Endothelial cell of umbilical vein (primary cell): Measurements from ENCODE around the gene ATP9B. TPM values are rescaled to one million over a fixed set of nuclear protein-coding genes. Genes with fewer than 3 reads are reported as not detected.
"Not testable (repeated sequence)": the region's sequence is repeated elsewhere in the genome, so short reads cannot be mapped to it uniquely, and the experiment has no call there.

Source experiments
- BruUV-seq: library from RNA; stranded (reverse); fragments of 400-500 nt; replicated peaks from 2 replicates; lab custom pipeline; 2021; lab: Mats Ljungman, UMichigan
- CTCF ChIA-PET: fragments of 300-600, 350-600 bp; sonication (Branson Sonifier 250); formaldehyde crosslinking; loops from one replicate; lab custom pipeline; 2021; ENCODE audit warnings: antibody characterized with exemption, inconsistent platforms; lab: Charles Lee
- POLR2A ChIA-PET: fragments of 300-600, 350-600 bp; sonication (Branson Sonifier 250); formaldehyde crosslinking; loops from one replicate; lab custom pipeline; 2021; ENCODE audit warnings: antibody characterized with exemption, inconsistent platforms; lab: Charles Lee
- DNase-seq: peaks from one replicate; pipeline ENCODE4 v3.0.0-alpha.2; 2011; ENCODE audit warnings: low read depth, low spot score
- FAIRE-seq: peaks from 2 replicates; lab custom pipeline; 2011; peaks lifted over from hg19 to GRCh38; lab: Jason Lieb, UNC
- H2AFZ ChIP-seq: 2 replicates; pipeline ENCODE4 v1.6.0; 2012; ENCODE audit warnings: low read depth, low read length, control low read depth, inconsistent platforms
- H3K27ac ChIP-seq: 2 replicates; pipeline ENCODE4 v1.5.1; 2011; ENCODE audit warnings: low read depth, mild to moderate bottlenecking, control low read depth, low read length, moderate library complexity; ENCODE audit not compliant: insufficient read depth
- H3K27me3 ChIP-seq, 2 experiments: 2 replicates each; pipeline versions ENCODE4 v1.6.0 to v1.6.1; 2011; ENCODE audit warnings: low read length in 2 of 2, mixed read lengths in 1 of 2; ENCODE audit not compliant: control insufficient read depth in 2 of 2, insufficient read depth in 2 of 2
- H3K36me3 ChIP-seq, 2 experiments: 2 replicates in 1 of 2; 3 replicates in 1 of 2; pipeline ENCODE4 v1.5.1; 2011; ENCODE audit warnings: low read length in 2 of 2, mild to moderate bottlenecking in 1 of 2, moderate library complexity in 1 of 2; ENCODE audit not compliant: control insufficient read depth in 2 of 2, insufficient read depth in 2 of 2; ENCODE audit errors: extremely low read depth in 1 of 2
- H3K4me1 ChIP-seq: 3 replicates; pipeline ENCODE4 v1.5.1; 2011; ENCODE audit warnings: mild to moderate bottlenecking, low read length; ENCODE audit not compliant: control insufficient read depth, insufficient read depth; ENCODE audit errors: extremely low read depth
- H3K4me2 ChIP-seq: 2 replicates; pipeline ENCODE4 v1.6.1; 2011; ENCODE audit warnings: low read length, control low read depth, mixed read lengths; ENCODE audit not compliant: insufficient read depth
- H3K4me3 ChIP-seq, 3 experiments: fragments of 200-600 bp in 1 of 3; sonication (generic), shearing (Covaris generic) in 1 of 3; replicated peaks in 1 of 3; 2 replicates each; pipeline ENCODE4 v1.5.1; 2011 to 2016; ENCODE audit warnings: control low read depth in 3 of 3, low read length in 3 of 3, mild to moderate bottlenecking in 2 of 3, inconsistent platforms in 1 of 3, low read depth in 1 of 3, moderate library complexity in 1 of 3; ENCODE audit not compliant: insufficient read depth in 1 of 3
- H3K79me2 ChIP-seq: 2 replicates; pipeline ENCODE4 v1.6.0; 2012; ENCODE audit warnings: low read length, inconsistent platforms; ENCODE audit not compliant: control insufficient read depth, insufficient read depth
- H3K9ac ChIP-seq: replicated peaks from 2 replicates; pipeline ENCODE3; 2011; ENCODE audit warnings: low read length, control low read depth; ENCODE audit not compliant: insufficient read depth; ENCODE audit errors: extremely low read depth
- H3K9me1 ChIP-seq: replicated peaks from 3 replicates; pipeline ENCODE4 v1.6.0; 2011; ENCODE audit warnings: mild to moderate bottlenecking, low read length; ENCODE audit not compliant: control insufficient read depth, insufficient read depth; ENCODE audit errors: extremely low read depth
- H3K9me3 ChIP-seq: replicated peaks from 2 replicates; pipeline ENCODE4 v1.5.1; 2012; ENCODE audit warnings: low read length, inconsistent platforms; ENCODE audit not compliant: control insufficient read depth, insufficient read depth
- H4K20me1 ChIP-seq: replicated peaks from 2 replicates; pipeline ENCODE3; 2011; ENCODE audit warnings: mild to moderate bottlenecking, low read length; ENCODE audit not compliant: control insufficient read depth, insufficient read depth; ENCODE audit errors: extremely low read depth
- CTCF ChIP-seq, 2 donors: IDR thresholded peaks; 1 replicate in 1 of 2; 2 replicates in 1 of 2; pipeline ENCODE4 v1.5.1; 2011; ENCODE audit warnings: low read length in 2 of 2, mild to moderate bottlenecking in 2 of 2, moderate library complexity in 2 of 2, control low read depth in 1 of 2, inconsistent platforms in 1 of 2, low read depth in 1 of 2; ENCODE audit not compliant: insufficient read depth in 1 of 2; ENCODE audit errors: extremely low read depth in 1 of 2
- EZH2 ChIP-seq: IDR thresholded peaks from 2 replicates; pipeline ENCODE4 v1.6.1; 2012; ENCODE audit warnings: borderline replicate concordance, low read depth, mild to moderate bottlenecking, moderate library complexity, low read length, inconsistent platforms; ENCODE audit not compliant: severe bottlenecking
- FOS ChIP-seq: IDR thresholded peaks from 2 replicates; pipeline ENCODE4 v1.6.1; 2011; ENCODE audit warnings: mild to moderate bottlenecking, low read length, moderate library complexity, borderline replicate concordance; ENCODE audit not compliant: insufficient read depth
- GATA2 ChIP-seq: IDR thresholded peaks from 2 replicates; pipeline ENCODE4 v1.7.0; 2011; ENCODE audit warnings: low read depth, mild to moderate bottlenecking, moderate library complexity, mixed read lengths, low read length; ENCODE audit not compliant: insufficient read length, insufficient read depth
- JUN ChIP-seq: IDR thresholded peaks from 2 replicates; pipeline ENCODE4 v1.6.1; 2011; ENCODE audit warnings: borderline replicate concordance, low read depth; ENCODE audit not compliant: insufficient read length, insufficient read depth
- MAX ChIP-seq: IDR thresholded peaks from 2 replicates; pipeline ENCODE4 v1.6.1; 2011; ENCODE audit not compliant: insufficient read depth, insufficient read length
- MYC ChIP-seq: IDR thresholded peaks from one replicate; pipeline ENCODE4 v1.6.1; 2011; ENCODE audit warnings: mild to moderate bottlenecking, low read depth, low read length
- POLR2A ChIP-seq: IDR thresholded peaks from 2 replicates; pipeline ENCODE4 v1.6.1; 2012; ENCODE audit warnings: low read depth, mild to moderate bottlenecking, control low read depth, low read length
- POLR2AphosphoS5 ChIP-seq: IDR thresholded peaks from 2 replicates; pipeline ENCODE4 v1.6.1; 2012; ENCODE audit warnings: low read depth, mild to moderate bottlenecking, control low read depth, low read length, moderate library complexity; ENCODE audit not compliant: insufficient read depth
- dilution Hi-C: fragments of 300-500 bp; cut with MboI; formaldehyde crosslinking; loops from one replicate; pipeline ENCODE4 v1.15.0; 2019; ENCODE audit warnings: low sequenced_read_pairs; ENCODE audit not compliant: extremely low pct_ligation_motif_present
- intact Hi-C: fragments of 100-400 bp; cut with micrococcal nuclease; formaldehyde crosslinking; loops from one replicate; pipeline ENCODE4 v1.10.0; 2022
- polyA plus RNA-seq, 4 experiments: library from polyadenylated mRNA; depleted of rRNA in 3 of 4; stranded (reverse) in 3 of 4; unstranded in 1 of 4; fragments of >200 nt; gene quantifications; 2 replicates each; pipeline versions ENCODE4 v1.2.1 to v1.2.3, GENCODE V29; 2011 to 2012; ENCODE audit warnings: missing spikeins in 1 of 4
- total RNA-seq: library from RNA; stranded (reverse); gene quantifications from 2 replicates; pipeline ENCODE4 v1.2.3, GENCODE V29; 2021

The ATP9B gene
- total and polyA plus RNA-seq, 2 donors (not counting 3 experiments of a cell fraction or from before 2014, with no cell fraction given) = 14.6 to 18.2 TPM

- no peak for DNase-seq
- H3K9me1 ChIP-seq = no peaks in the 10 kb centered on the region
- H3K9me3 ChIP-seq = no peaks in the 10 kb centered on the region
- no peaks in the 10 kb centered on the region for H3K36me3 ChIP-seq
- no peaks in the 10 kb centered on the region for H3K27me3 ChIP-seq
- dilution Hi-C loops = no loop called here
- H3K79me2 ChIP-seq = no peaks in the 10 kb centered on the region
- FAIRE-seq = no peak
- intact Hi-C loops = loop anchor here (5.0 kb wide), 1 partner anchor 612 kb away; the partner anchor contains the start of gene TXNL4A
- TF ChIP-seq EZH2 (no peak), FOS (no peak), POLR2A (no peak), CTCF (IDR thresholded peaks at IDR 0.05; ENCODE audit: extremely low read depth in 1 of 2, insufficient read depth in 1 of 2, low read depth in 1 of 2, low read length in 2 of 2) (no peak), MYC (no peak), JUN (no peak), MAX (no peak), POLR2AphosphoS5 (no peak), GATA2 (no peak)
- no peak overlapping the region for H3K4me3 ChIP-seq
- POLR2A ChIA-PET = no interaction called here
- no peak overlapping the region for H3K4me2 ChIP-seq
- H3K4me1 ChIP-seq = no peaks in the 10 kb centered on the region
- BruUV-seq = no TSS peak
- no peaks in the 10 kb centered on the region for H4K20me1 ChIP-seq
- CTCF ChIA-PET = interaction anchor here (0.7 to 1.4 kb wide), 5 partner anchors 15 to 486 kb away, joined by 3 to 4 read pairs (median 3); no protein-coding TSS in a partner anchor
- H3K27ac ChIP-seq = no peak overlapping the region
- H2AFZ ChIP-seq = no peak overlapping the region
- H3K9ac ChIP-seq = no peak overlapping the region
Measured at GRCh38 chr18:79375441-79376154, 306.4 kb downstream of the ATP9B start.

GRCh38 chr18:79376661-79377060 is 307.5 kb downstream of the ATP9B start:
- H4K20me1 ChIP-seq, H3K9me3 ChIP-seq, FAIRE-seq, H3K36me3 ChIP-seq, DNase-seq, POLR2A ChIA-PET, H3K4me3 ChIP-seq, H3K9ac ChIP-seq, H3K9me1 ChIP-seq, H2AFZ ChIP-seq, H3K79me2 ChIP-seq, H3K27me3 ChIP-seq, BruUV-seq, H3K27ac ChIP-seq, dilution Hi-C loops, H3K4me2 ChIP-seq, H3K4me1 ChIP-seq: not testable (repeated sequence)
- intact Hi-C loops = loop anchor here (5.0 kb wide), 1 partner anchor 611 kb away; the partner anchor contains the start of gene TXNL4A
- CTCF ChIA-PET = interaction anchor here (0.9 to 6.3 kb wide), 3 partner anchors 14 to 154 kb away, joined by 3 to 62 read pairs (median 4); no protein-coding TSS in a partner anchor
